Effector memory CD8-positive, alpha-beta T cell (primary cell): Measurements from ENCODE around the gene ZNF536.

ENCODE experiments used
- ATAC-seq: fragments of 150-1000 bp; cut with Tn5 transposase; replicated peaks from 2 replicates; pipeline ENCODE4 v1.10.0; 2021; ENCODE audit warnings: mild to moderate bottlenecking, moderate library complexity
- DNase-seq, 3 experiments: peaks; one replicate each; pipeline ENCODE4 v3.0.0; 2021
- H3K27ac Mint-ChIP-seq, 2 donors: one replicate each; pipeline ENCODE4 v1.8.0; 2022; ENCODE audit warnings: mild to moderate bottlenecking in 2 of 2, mixed read lengths in 2 of 2, moderate library complexity in 2 of 2
- H3K27me3 Mint-ChIP-seq, 2 donors: one replicate each; pipeline ENCODE4 v1.8.0; 2022; ENCODE audit warnings: mixed read lengths in 2 of 2
- H3K36me3 Mint-ChIP-seq: one replicate; pipeline ENCODE4 v1.8.0; 2022; ENCODE audit warnings: mild to moderate bottlenecking, moderate library complexity, mixed read lengths; ENCODE audit not compliant: insufficient read depth
- H3K4me1 Mint-ChIP-seq, 2 donors: one replicate each; pipeline ENCODE4 v1.8.0; 2022; ENCODE audit warnings: low read depth in 2 of 2, mixed read lengths in 2 of 2
- H3K4me3 Mint-ChIP-seq, 2 donors: one replicate each; pipeline ENCODE4 v1.8.0; 2022; ENCODE audit warnings: mild to moderate bottlenecking in 2 of 2, mixed read lengths in 2 of 2, moderate library complexity in 2 of 2
- H3K9me3 Mint-ChIP-seq, 2 donors: one replicate each; pipeline ENCODE4 v1.8.0; 2022; ENCODE audit warnings: mixed read lengths in 2 of 2

Gene ZNF536

DNA sequence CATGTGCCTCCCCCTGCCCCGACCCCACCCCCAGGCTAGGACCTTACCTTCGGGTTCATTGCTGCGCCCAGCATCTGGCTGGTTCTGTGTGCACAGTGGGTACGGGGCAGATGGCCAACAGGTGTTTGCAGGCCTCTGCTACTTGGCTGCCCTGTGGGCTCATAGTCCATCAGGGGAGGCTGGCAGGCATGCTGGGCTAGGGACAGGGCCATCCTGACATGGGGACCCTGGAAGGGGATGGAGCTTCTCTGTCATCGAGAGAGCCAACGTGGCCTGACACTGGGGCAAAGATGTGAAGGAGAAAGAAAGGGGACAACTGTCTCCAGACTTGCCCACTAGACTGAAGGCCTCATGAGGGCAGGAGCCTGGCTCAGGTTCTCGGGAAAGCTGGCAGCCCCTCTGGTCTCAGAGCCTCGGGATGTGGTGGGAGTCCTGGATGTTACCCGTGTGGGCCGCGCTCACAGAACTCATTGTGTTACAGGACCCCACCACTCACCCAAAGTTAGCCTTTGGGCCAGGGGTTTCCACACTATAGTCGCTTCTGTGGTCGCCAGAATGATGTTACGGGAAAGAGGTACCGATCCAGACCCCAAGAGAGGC lies 4.7 kb downstream of the ZNF536 start:
- ATAC-seq (no peak), DNase-seq (no peak)
- Mint-ChIP-seq H3K36me3 (no peaks in the 10 kb centered on the region), H3K4me3 (no peak overlapping the region), H3K27me3 (peaks cover 29 to 73% of the 10 kb centered on the region in 2 donors), H3K9me3 (no peaks in the 10 kb centered on the region), H3K27ac (no peak overlapping the region), H3K4me1 (no peaks in the 10 kb centered on the region)

DNA sequence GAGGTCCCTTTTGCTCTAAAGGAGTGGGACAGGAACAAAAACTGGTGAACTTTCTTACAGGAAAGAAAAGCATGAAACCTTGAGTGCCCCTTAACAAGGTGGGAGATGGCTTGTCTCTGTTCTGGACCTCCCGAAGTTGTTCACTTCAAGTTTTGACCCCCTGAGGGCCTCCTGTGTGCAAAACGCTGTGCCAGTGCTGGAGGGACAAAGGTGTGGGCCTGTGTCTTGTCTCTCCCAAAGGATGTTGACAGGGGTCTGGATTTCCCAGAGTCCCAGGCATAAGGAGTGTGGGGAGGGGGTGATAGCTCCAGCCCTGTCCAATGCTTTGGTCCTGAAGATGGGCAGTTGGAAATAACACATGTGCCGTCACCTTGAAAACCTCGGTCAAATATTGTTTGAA lies 6.5 kb downstream of the ZNF536 start:
- Mint-ChIP-seq H3K27me3 (peaks cover 17 to 56% of the 10 kb centered on the region in 2 donors), H3K9me3 (no peaks in the 10 kb centered on the region), H3K36me3 (no peaks in the 10 kb centered on the region), H3K27ac (no peak overlapping the region), H3K4me3 (no peak overlapping the region), H3K4me1 (no peaks in the 10 kb centered on the region)
- DNase-seq, result no peak
- no peak for ATAC-seq

DNA sequence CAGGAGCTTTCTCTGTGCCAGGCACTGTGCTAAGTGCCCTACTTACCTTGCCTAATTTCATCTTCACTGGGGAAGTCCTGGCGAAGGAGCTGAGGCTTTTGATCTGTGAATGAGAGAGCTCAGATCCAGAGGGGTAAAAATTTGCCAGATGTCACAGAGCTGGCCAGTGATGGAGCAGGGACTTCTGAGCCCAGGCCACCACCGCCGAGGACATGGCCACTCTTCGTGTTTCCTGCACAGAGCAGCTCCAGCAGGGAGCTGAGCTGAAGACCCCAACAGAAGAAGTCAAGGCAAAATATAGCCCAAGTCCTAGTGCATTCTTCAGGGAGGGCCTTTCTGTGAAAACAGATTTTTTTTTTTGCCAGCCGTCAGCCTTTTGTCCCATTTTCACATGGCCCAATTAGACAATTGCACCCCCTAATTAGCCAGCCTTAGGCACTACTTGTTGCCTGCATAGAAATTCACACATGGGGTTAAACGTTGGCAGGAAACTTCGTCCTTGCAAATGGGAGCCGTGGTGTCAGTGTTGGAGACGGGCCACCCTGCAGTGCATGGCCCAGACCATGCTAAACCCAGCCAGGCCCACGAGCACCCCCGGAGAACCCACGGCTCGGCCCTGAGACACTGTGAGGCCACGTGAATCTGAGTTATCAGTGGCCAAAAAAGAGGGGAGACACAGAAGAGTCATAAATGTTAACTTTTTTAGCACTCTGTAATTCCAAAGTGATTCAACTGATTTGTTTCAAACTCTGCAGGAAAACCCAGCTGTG lies 7.8 kb downstream of the ZNF536 start:
- Mint-ChIP-seq H3K4me3 (no peak overlapping the region), H3K4me1 (no peaks in the 10 kb centered on the region), H3K36me3 (no peaks in the 10 kb centered on the region), H3K27me3 (peaks cover 16 to 53% of the 10 kb centered on the region in 2 donors), H3K27ac (no peak overlapping the region), H3K9me3 (no peaks in the 10 kb centered on the region)
- no peak for ATAC-seq
- DNase-seq, result no peak

DNA sequence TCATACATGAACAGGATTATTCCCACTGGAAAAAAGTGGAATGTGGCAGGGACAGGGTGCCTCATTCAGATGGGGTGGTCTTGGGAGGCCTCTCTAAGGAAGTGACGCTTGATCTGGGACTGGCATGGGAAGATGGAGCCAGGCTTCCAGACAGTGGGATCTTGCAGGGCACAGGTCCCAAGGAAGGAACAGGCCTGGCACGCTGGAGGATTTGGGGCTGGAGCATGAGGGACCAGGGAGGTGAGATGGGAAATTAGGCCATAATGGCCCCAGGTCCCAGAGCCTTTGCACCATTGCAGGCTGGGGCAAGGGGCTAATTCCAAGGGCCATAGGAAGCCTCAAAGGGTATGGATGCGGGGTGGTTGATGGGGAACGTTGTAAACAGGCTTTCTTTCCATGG lies 9.2 kb downstream of the ZNF536 start:
- no peaks in the 10 kb centered on the region for H3K4me1 Mint-ChIP-seq
- DNase-seq, result no peak
- peaks cover 16 to 52% of the 10 kb centered on the region in 2 donors for H3K27me3 Mint-ChIP-seq
- no peaks in the 10 kb centered on the region for H3K9me3 Mint-ChIP-seq
- ATAC-seq, result no peak
- H3K36me3 Mint-ChIP-seq, result no peaks in the 10 kb centered on the region
- no peak overlapping the region for H3K27ac Mint-ChIP-seq
- H3K4me3 Mint-ChIP-seq, result no peak overlapping the region

DNA sequence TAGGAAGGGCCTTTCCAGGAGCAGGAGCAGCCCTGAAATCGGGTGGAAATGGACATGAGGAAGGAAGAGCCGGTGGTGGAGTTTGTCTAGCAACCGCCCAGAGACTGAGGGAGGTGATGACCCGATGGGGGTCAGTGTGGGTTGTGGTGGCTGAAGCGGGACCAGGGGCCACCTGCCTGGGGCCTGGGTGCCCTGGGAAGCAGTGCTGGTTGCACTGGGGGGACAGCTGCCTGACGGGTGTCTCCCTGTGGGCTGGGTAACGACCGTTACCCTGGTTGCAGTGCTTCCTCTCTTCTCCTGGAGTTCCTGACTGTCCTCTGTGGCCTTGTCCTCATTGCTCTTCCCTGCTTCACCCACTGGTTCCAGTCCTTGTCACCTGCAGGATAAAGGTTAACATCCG lies 13.0 kb downstream of the ZNF536 start:
- no peaks in the 10 kb centered on the region for H3K4me1 Mint-ChIP-seq
- H3K4me3 Mint-ChIP-seq, result no peak overlapping the region
- peaks cover 10 to 39% of the 10 kb centered on the region in 2 donors for H3K27me3 Mint-ChIP-seq
- no peaks in the 10 kb centered on the region for H3K36me3 Mint-ChIP-seq
- H3K27ac Mint-ChIP-seq, result no peak overlapping the region
- DNase-seq (no peak), ATAC-seq (no peak)
- H3K9me3 Mint-ChIP-seq, result no peaks in the 10 kb centered on the region

DNA sequence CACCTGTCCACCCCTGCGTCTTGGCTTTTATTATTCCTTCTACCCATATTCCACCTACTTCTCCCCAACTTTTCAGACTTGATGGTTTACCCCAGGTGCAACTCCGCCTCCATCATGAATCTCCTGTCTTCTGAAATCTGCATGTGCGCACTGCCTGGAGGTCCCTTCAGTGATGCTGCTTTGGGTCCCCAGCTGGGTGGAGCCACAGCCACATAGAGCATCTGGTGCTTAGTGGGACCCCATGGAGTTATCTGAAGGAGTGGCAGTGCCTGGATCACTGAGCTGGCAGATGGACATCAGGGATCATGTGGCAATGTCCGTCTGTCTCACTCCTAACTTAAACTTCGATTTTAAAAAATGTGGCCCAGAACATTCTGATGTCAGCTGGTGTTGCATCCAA lies 13.5 kb downstream of the ZNF536 start:
- peaks cover 10 to 39% of the 10 kb centered on the region in 2 donors for H3K27me3 Mint-ChIP-seq
- H3K27ac Mint-ChIP-seq, result no peak overlapping the region

DNA sequence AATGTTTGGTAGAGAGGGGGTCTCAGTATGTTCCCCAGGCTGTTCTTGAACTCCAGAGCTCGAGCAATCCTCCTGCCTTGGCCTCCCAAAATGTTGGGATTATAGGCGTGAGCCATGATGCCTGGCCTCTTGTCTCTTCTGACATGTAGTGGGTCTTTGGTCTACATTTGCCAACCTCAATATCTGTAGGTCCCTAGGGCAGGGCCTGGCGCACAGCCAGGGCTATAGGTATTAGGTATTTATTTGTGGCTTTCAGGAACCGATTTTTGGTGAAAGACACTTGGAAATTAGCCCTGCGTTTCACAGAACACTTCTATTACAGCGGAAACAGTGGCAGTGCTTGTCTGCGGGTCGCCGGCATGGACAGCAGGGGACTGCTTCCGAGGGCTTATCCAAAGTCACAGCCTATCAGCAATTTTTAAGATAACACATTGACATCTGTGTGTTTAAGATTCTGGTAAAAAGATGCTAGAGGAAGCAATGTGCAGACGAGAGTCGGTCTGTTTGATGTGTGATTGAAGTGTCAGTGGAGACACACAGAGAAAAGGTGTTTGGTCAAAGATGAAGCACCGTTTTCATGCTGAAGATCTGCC lies 14.5 kb downstream of the ZNF536 start:
- H3K4me1 Mint-ChIP-seq, result no peaks in the 10 kb centered on the region
- no peak for DNase-seq
- no peak for ATAC-seq
- peaks cover 10 to 33% of the 10 kb centered on the region in 2 donors for H3K27me3 Mint-ChIP-seq
- no peak overlapping the region for H3K27ac Mint-ChIP-seq
- no peaks in the 10 kb centered on the region for H3K36me3 Mint-ChIP-seq
- no peaks in the 10 kb centered on the region for H3K9me3 Mint-ChIP-seq
- no peak overlapping the region for H3K4me3 Mint-ChIP-seq

More for the DNA sequence above, 13.5 kb downstream of the ZNF536 start:
- no peaks in the 10 kb centered on the region for H3K4me1 Mint-ChIP-seq
- ATAC-seq (no peak), DNase-seq (no peak)
- no peaks in the 10 kb centered on the region for H3K9me3 Mint-ChIP-seq
- no peaks in the 10 kb centered on the region for H3K36me3 Mint-ChIP-seq
- no peak overlapping the region for H3K4me3 Mint-ChIP-seq

DNA sequence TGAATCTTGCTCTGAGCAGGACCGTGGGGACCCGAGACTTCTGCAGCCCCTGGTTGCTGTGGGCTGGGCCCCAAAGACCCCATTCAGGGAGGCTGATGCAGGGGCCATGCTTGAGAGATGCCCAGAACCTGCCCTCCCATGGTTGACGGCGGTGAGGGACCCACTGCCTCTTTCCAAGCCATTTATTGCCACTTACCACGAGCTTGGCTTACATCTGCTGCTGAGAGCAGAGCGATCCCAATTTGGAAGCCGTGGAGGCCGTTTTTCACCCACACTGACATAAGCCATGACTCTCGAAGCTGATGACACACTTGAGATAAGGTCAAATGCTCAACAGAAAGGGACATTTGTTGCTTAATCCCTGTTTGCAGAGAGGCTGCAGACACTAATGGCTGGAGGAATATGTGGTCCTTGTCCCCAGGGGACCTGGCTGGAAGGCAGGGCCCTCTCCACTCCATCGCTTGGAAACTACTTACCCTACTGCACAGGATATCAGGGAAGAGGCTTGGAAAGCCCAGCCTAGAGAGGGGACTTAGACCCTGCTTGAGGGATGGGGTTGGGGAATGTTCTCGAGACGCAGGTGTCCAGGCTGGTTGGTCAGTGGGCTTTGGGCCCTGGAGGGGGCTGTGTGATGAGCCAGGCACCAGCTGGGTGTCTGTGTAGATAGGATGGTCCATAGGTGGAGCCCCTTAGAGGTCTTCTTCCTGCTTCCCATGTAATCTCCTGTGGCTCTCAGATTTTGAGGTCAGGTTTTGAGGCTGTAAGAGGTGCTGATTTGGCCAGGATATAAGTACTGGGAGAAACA lies 15.3 kb downstream of the ZNF536 start:
- DNase-seq, result no peak
- Mint-ChIP-seq H3K9me3 (no peaks in the 10 kb centered on the region), H3K4me3 (no peak overlapping the region), H3K4me1 (no peaks in the 10 kb centered on the region), H3K27ac (no peak overlapping the region), H3K36me3 (no peaks in the 10 kb centered on the region), H3K27me3 (peaks cover 10 to 37% of the 10 kb centered on the region in 2 donors)
- no peak for ATAC-seq

DNA sequence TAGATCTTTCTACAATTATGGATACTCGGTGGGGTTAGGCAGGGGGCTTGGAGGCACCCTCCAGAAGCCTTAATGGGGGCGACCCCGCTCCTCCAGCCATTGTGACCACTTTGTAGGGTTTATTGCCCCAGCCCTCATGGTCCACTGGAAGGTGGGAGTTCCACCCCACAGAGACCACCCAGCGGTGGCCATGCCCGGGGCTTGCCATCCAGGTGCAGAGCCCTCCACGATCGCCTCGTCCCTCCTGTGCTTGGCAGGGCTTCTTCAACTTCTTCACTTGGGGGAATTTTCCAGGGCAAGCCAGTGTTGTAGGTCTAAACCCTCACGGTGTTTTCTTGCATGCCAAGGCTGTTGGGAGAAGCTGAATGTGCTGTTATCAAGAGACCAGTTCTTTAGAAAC lies 16.1 kb downstream of the ZNF536 start:
- no peak for DNase-seq
- Mint-ChIP-seq H3K27ac (no peak overlapping the region), H3K4me1 (no peaks in the 10 kb centered on the region), H3K27me3 (peaks cover 10 to 42% of the 10 kb centered on the region in 2 donors), H3K36me3 (no peaks in the 10 kb centered on the region), H3K4me3 (no peak overlapping the region), H3K9me3 (peaks cover 0 to 3% of the 10 kb centered on the region in 2 donors)
- ATAC-seq, result no peak

DNA sequence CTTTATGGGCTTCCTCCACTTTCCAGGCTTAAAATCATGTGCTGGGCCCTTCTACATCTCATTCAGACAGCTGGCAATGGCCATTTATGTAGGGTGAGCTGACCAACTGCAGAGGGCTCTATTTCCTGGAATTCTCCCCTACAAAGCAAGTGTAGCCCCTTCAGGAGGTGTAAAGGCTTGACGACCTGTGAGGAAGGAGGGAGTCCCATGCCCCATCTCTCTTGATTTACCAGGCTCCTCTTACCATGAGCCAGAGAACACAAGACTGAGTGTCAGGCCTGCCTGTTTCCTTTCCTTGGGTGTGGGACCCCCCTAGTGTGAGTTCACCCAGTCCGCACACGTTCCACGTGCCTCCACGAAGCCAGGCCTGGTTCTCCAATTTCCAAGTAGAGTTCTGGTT lies 16.6 kb downstream of the ZNF536 start:
- Mint-ChIP-seq H3K27ac (no peak overlapping the region), H3K4me3 (no peak overlapping the region), H3K9me3 (peaks cover 0 to 8% of the 10 kb centered on the region in 2 donors), H3K36me3 (no peaks in the 10 kb centered on the region), H3K4me1 (no peaks in the 10 kb centered on the region), H3K27me3 (peaks cover 10 to 47% of the 10 kb centered on the region in 2 donors)
- no peak for ATAC-seq
- DNase-seq, result no peak

DNA sequence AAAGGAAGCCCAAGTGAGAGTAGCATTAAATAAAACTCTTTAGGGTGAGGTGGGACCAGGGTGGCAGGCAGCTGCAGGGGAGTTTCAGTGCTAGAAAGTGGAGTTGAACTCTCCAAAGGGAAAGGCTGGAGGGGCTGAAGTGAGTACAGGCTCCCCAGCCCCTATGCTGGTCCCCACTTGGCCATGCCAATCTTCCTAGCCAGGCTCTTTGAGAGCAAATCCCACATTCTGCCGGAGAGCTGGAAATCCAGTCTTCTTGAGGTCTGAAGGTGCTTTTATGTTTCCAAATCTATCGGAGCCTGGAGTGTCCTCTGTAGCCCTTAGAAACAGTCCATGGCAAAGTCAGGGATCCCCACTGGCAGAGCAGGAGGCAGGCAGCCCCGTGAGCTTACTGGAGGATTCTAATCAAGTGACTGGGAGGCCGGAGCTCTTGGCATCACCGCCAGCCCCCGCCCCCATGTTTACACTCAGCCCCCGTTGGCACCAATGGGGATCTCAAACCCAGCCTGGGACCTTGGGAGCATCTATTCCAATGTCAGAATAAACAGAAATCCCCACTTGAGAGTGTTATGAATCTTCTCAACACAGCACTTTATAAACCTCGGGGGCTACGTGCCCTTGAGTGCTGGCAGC lies 18.3 kb downstream of the ZNF536 start:
- H3K27ac Mint-ChIP-seq, result no peak overlapping the region
- H3K4me1 Mint-ChIP-seq, result no peaks in the 10 kb centered on the region
- no peak for DNase-seq
- H3K27me3 Mint-ChIP-seq, result peaks cover 7 to 50% of the 10 kb centered on the region in 2 donors
- peaks cover 0 to 8% of the 10 kb centered on the region in 2 donors for H3K9me3 Mint-ChIP-seq
- H3K36me3 Mint-ChIP-seq, result no peaks in the 10 kb centered on the region
- no peak for ATAC-seq
- no peak overlapping the region for H3K4me3 Mint-ChIP-seq

DNA sequence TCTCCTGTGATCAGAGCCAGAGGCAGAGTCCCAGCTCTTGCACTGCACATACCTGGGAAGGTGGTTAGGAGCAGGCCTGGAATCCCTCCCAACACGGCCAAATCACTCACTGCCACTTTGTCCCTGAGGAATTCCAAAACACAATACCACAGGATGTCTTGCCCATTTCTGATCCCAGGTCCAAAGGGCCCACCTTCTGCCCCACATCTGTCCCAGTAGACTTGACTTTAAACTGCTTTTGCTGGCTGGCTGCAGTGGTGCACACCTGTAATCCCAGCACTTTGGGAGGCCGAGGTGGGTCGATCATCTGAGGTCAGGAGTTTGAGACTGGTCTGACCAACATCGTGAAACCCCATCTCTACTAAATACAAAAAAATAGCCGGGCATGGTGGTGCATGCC lies 18.9 kb downstream of the ZNF536 start:
- Mint-ChIP-seq H3K36me3 (no peaks in the 10 kb centered on the region), H3K4me1 (no peaks in the 10 kb centered on the region), H3K4me3 (no peak overlapping the region), H3K27me3 (peaks cover 2 to 44% of the 10 kb centered on the region in 2 donors), H3K9me3 (peaks cover 0 to 8% of the 10 kb centered on the region in 2 donors), H3K27ac (no peak overlapping the region)
- no peak for ATAC-seq
- DNase-seq, result no peak
